Islet precursor cell (in vitro differentiated cells): ENCODE results near the gene SERINC2.

Experiments used
- DNase-seq: peaks from one replicate; pipeline ENCODE4 v3.0.0-alpha.2; 2018

Gene SERINC2

DNA sequence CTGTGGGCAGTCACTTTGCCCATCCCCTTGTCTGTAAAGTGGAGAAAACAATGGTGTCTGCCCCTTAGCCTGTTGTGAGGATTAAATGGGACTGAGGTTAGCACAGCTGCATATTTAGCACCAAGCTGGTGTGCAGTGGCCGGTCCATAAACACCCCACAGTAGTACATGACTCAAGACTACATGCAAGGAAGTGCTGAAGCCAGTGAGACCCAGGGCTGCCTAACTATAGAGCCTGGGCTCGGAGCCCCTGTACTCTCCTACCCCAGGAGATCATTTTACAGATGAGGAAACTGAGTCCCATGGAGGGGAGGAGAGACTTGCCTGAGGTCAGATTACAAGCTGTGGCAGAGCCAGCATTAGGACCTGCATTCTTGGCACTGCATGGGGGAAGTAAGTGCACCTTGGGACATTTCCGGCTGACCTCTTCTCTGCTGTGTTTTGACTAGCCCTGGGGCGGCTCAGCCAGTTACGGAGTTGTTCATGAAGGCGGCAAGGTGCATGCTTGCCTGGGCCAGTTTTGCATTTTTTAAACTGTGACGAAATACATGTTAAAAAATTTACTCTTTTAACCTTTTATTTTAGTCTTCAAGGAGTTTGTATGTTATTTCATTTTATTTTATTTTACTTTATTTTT lies 3.2 kb downstream of the SERINC2 start:
- no peak for DNase-seq

DNA sequence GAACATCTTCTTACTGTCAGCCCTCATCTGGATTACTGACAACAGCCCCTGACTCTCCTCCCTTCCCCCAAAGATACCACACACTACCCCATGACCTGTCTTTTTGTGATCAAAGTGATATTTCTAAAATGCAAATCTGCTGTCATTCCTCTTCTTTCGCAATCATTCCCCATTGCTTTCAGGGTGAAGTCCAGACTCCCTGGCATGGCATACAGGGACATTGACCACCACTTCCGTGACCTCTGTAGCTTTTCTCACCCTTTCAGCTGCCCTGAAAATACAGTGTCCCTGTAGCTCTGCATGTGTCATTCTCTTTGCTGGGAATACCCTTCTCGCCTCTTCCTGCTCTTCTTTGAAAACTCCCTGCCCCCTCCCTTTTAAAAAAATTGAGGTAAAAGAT lies 4.1 kb downstream of the SERINC2 start:
- DNase-seq, result no peak

DNA sequence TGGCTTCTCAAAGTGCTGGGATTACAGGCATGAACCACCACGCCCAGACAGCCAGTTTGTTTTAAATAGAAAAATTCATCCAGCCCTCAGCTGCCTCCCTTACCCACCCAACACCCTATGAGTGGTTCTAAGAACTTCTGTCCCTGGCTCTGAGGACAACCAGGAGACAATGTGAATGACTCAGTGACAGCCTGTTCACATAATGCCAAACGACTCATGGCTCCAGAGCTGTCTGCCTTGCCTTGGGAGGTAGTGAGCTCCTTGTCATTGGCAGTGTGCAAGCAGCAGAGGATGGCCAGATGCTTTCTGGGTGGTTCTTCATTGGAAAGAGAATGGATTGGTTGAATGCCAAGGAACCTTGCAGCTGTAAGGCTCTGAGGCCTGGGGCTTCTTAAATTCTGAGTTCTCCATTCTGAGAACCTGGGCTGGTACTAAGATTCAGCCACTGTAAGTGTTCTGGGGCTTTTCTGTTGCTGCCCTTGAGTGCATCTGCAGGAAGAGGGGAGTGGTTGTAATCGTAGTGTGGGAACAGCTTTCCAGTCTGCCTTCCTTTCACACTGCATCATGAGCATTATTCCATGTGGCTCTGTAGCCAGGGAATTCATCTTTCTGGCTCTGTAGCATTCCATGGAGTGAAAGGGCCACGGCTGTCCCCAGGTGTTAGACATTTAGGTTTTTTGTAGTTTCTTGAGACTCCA lies 5.8 kb downstream of the SERINC2 start:
- DNase-seq, result no peak

DNA sequence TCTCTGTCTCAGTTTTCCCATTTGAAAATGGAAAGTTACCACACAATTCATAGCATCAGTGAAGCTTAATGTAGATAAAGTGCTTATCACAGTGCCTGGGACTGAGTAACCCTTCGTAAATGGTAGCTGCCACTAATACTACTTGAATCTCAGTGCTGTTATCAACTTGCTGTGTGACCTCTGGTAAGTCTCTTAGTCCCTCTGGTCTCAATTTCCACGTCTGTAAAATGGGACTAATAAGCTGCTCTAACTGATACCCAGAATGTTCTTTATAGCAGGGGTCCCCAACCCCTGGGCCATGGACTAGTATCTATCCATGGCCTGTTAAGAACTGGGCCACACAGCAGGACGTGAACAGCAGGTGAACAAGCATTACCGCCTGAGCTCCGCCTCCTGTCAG lies 7.7 kb downstream of the SERINC2 start:
- no peak for DNase-seq

DNA sequence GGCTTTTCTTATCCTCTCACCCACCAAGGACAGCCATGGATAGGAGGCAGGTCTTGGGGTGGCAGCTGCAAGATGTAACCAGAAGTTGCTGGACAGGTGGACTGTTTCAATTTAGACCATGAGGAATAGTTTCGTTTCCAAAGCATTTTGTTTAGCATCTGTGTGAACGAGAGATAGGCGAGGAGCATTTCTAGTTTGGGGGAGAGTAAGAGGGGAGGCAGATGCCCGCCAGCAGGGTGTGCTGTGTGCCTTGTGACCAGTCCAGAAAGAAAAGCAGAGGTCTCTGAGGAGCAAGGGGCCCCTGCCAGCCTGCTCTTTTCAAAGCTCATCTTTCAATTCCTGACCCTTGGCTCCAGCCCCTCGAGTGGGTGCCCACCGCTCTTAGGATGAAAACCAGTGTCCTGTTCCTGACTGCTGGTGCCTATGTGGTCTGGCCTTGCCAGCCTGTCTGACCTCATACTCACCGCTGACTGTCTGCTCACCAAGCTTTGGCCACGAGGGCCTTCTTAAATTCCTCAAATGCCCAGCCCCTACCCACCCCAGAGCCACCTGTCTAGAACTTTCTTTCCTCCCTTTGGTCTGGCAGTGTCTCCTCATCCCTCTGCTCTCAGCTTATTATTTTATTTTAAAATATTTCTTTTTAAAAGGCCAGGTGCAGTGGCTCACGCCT lies 8.5 kb downstream of the SERINC2 start:
- DNase-seq, result peak; percentile 85

DNA sequence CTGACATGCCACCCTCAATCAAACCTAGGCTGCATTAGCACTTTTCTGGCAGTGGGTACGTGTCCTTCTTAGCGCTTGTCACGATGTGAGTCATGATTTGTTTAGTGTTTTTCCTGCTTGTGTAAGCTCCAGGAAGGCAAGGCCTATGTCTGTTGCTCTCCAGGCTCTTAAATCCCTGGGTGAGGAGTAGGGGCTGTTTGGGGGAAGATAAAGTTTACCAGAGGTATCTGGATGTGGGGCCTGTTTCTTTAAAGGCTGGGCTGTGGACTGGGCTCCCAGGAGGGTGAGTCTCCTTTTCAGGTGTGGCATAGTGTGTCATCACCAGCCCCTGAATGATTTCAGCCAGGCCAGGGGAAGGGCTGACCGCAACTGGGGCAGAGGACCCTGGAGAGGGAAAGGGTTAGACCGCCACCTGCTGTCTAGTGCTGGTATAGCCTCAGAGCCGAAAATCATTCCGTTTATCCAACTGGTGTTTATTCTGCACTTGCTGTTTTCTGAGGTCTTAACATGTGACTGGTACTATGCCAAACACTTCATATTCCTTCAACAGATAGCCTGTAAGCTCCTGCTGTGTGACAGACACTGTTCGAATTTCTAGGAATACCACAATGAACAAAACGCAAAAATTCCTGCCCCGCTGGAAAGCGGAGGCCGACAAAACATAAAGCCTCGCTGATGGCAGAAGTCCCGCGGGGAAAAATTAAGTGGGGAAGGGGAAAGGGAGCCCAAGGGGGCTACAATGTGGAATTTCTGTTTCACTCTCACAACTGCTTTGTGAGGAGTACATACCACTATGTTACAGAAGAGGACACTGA lies 9.7 kb downstream of the SERINC2 start:
- peak; percentile 93 for DNase-seq

DNA sequence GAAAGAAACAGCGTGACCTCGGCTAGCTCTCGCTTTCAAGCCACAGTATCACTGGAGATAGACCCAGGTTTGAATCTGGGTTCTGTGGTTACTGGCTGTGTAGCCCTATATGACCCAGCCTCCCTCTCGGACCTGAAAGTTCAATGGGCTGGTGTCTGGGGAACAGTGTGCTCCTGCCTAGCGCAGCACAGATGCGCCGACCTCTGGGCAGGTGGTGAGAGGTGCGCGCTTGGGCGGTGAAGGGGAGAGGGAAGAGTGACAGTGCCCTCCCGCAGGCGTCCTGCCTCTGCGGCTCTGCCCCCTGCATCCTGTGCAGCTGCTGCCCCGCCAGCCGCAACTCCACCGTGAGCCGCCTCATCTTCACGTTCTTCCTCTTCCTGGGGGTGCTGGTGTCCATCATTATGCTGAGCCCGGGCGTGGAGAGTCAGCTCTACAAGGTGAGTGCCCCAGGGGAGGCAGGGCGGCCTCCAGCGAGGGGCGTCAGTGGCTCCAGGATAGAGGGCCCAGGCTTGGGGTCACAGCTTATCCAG lies 10.5 kb downstream of the SERINC2 start:
- DNase-seq, result no peak

DNA sequence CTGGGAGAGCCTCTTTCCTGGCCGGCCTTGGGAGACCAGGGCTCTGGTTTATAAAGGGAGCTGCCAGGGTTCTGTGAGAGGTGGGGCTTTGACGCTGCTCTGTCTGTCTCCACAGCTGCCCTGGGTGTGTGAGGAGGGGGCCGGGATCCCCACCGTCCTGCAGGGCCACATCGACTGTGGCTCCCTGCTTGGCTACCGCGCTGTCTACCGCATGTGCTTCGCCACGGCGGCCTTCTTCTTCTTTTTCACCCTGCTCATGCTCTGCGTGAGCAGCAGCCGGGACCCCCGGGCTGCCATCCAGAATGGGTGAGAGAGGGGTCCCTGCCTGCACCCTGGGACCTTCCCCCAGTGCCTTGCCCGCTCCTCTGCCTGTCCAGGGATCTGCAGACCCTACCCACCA lies 11.6 kb downstream of the SERINC2 start:
- no peak for DNase-seq

DNA sequence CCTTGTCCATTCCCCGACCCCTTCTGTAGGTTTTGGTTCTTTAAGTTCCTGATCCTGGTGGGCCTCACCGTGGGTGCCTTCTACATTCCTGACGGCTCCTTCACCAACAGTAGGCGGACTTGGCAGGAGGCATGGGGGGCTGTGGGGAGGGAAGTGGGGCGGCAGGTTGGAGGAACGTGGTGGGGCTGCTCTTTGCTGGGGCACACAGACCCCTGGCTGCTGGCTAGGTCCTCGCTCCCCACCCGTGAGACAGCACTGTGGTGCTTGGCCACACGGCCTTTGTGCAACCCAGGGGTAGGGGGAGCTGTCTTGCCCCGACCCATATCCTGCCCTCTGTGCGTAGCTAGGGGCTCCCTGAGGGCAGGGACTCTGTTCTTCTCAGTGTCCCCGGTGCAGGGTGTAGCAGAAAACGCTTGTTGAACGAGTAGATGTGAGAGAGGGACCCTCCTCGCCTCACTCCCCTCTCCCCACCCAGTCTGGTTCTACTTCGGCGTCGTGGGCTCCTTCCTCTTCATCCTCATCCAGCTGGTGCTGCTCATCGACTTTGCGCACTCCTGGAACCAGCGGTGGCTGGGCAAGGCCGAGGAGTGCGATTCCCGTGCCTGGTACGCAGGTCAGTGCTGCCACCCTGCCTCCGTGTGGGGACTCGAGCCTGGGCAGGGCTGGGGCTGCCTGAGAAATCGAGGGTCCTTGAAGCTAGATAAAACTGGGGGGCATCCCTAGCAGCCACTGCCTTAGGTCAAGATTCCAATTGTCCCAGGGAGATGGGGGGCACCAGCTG lies 12.5 kb downstream of the SERINC2 start:
- DNase-seq, result no peak

DNA sequence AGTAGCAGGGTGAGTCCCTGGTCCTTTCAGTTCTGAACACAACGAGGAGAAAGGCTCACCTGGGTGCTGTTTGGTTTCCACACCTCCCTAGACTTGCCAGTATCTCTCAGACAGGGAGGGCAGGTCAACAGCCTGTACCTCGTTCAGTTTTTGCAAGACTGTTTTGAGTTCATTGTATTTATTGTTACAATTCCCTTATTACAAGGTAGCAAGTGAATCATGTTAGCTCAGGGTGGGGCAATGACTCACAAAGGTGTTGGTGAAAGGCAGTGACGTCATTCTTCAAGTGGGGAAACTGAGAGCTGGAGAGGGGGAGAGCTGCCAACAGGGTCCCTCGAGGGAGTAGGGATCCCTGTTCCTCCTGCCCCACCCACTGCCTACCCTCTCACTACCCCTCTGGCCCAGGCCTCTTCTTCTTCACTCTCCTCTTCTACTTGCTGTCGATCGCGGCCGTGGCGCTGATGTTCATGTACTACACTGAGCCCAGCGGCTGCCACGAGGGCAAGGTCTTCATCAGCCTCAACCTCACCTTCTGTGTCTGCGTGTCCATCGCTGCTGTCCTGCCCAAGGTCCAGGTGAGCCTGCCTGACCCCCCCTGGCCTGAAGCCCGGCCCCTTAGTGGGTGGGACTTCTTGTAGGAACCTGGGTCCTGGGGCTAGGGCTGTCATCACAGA lies 13.4 kb downstream of the SERINC2 start:
- DNase-seq, result no peak

DNA sequence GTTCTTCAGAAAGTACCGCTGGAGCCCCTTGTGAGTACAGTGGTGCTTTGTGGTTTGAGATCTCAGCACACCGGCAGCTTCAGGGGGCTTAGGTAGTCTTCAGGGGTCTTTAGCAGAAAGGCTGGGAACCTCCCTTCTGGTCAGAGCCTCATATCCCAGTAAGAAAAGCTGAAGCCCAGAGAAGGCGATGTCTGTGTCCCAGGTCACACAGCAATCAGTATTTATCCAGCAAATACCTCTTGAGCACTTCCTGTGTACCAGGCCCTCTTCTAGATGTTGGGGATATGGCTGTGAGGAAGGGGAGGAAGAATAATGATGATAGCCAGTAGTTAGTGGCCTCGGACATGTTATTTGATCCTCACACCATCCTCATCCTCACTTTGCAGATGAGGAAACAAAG lies 14.3 kb downstream of the SERINC2 start:
- DNase-seq, result no peak

DNA sequence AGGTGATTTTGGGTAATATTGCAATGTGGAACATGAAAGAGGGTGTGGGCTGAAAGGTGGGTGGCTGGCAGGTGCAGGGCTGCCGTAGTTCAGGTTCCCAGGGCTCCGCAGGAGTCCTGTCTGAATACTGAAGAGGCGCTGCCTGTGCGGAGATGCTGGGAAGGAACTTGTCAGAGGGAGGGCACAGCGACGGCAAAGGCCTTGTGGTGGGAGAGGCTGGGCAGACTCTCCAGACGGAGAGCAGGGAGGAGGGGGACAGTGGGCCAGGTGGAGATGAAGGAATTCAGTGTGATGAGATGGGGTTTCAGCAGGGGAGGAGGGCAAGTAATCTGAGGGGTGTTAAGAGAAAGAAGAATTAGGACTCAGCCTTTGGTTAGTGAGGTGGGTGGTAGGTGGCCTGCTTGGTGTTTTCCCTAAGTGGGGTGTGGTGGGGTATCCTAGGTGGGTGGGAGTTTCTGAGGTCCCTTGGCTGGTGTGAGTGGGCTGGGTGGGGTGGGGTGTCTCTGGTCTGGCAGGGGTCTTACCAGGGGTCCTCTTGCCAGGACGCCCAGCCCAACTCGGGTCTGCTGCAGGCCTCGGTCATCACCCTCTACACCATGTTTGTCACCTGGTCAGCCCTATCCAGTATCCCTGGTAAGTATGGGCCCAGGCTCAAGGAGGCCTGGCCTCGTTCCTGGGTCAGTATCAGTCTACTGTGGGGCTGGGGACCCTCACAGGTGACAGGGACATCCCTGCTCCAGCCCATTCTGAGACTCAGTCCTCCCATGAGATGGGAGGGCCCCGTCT lies 15.6 kb downstream of the SERINC2 start:
- DNase-seq, result peak; percentile 20

DNA sequence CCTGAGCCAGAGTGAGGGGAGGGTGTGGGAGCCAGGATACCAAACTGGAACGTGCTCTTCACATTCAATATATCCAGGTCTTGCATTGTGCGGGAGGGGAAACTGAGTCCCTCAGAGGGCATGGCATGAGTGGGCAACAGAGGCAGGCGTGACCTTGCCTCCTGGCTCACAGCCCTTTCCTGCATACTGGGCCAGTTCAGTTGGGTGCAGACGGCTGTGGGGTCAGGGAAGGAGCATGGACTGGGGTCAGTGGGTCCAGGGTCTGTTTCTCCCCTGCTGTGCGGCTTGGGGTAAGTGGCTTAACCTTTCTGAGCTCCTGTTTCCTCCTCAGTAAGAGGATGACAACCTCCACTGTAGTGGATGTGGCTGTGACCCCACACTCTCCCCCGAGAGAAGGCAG lies 16.6 kb downstream of the SERINC2 start:
- peak; percentile 19 for DNase-seq

DNA sequence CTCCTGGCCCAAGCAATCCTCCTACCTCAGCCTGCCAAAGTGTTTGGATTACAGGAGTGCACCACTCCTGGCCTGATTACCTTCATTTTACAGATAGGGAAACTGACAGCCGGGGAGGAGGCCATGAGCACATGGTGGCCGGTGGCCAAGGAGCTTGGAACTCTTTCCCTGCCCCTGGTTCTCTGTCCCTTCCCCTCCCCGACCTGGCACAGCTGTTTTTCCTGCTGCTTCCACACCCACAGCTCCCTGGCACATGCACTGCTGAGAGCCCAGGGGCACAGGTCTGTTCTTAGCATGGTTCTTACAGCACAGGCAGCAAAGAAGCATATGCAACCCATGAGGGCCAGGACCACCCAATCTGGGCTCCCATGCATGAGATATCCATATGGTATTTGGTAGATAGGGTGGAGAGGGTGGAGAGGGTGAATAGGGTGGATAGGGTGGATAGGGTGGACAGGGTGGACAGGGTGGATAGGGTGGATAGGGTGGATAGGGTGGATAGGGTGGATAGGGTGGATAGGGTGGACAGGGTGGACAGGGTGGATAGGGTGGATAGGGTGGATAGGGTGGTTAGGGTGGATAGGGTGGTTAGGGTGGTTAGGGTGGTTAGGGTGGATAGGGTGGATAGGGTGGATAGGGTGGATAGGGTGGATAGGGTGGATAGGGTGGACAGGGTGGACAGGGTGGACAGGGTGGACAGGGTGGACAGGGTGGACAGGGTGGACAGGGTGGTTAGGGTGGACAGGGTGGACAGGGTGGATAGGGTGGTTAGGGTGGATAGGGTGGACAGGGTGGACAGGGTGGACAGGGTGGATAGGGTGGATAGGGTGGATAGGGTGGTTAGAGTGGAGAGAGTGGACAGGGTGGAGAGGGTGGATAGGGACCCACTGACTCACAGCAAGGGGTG lies 18.6 kb downstream of the SERINC2 start:
- DNase-seq, result peak; percentile 41

DNA sequence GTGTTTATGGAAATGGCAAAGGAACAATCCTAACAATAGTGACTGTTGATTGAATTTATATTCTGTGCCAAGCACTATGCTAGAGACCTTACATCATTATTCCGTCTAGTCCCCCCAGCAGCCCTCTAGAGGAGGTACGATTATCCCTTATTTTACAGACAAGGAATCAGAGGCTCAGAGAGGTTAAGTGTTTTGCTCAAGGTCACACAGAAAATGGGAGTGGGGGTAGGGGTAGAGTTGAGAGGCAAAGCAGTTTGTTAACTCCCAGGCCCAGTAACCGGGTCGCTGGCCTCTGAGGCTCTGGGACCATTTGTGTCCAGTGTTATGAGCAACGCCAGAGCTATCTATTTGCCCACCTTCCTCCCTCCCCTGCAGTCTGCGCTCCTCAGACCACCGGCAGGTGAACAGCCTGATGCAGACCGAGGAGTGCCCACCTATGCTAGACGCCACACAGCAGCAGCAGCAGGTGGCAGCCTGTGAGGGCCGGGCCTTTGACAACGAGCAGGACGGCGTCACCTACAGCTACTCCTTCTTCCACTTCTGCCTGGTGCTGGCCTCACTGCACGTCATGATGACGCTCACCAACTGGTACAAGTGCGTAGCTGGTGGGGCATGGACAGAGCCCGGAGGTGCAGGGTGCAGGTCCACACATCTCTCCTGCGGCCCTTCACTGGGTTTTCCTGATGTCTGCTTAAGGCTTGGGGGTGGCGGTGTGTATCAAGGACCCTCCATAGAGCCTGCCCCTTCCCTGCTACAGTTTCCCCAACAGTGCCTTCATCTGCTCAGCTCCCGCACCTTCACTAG lies 19.8 kb downstream of the SERINC2 start:
- DNase-seq, result peak; percentile 52

DNA sequence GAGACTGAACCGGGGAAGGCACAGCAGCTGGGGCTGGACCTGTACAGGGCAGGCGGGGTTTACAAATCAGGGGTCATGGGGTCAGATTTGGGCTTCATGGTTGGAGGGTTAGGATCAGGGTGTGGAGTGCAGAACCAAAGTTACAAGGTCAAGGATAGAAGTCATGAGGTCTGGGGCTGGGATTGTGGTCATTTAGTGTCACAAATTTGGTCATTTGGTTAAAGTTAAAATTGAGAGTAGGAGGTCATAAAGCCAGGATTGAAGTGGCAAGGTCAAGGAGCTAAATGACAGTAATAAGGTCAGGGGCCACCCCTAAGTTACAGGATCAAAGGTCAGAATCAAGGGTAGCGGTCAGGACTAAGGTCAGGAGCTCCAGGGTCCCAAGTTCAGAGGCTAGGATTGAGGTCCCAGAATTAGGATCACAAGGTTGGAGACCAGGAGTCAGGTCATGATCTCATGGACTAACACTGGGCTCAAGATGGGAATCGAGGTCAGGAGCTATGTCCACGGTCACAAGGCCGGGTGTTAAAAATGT lies 20.4 kb downstream of the SERINC2 start:
- DNase-seq, result no peak

DNA sequence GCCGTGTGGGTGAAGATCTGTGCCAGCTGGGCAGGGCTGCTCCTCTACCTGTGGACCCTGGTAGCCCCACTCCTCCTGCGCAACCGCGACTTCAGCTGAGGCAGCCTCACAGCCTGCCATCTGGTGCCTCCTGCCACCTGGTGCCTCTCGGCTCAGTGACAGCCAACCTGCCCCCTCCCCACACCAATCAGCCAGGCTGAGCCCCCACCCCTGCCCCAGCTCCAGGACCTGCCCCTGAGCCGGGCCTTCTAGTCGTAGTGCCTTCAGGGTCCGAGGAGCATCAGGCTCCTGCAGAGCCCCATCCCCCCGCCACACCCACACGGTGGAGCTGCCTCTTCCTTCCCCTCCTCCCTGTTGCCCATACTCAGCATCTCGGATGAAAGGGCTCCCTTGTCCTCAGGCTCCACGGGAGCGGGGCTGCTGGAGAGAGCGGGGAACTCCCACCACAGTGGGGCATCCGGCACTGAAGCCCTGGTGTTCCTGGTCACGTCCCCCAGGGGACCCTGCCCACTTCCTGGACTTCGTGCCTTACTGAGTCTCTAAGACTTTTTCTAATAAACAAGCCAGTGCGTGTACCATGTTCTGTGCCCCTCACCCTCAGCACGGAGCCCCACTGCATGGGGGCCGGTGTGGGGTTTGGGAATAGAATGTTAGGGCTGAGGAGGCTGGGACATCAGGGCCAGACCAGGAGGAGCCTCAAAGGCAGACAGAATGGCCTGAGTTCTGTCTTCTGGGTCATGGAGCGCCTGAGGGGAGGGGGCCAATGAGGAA lies 21.3 kb downstream of the SERINC2 start:
- peak; percentile 57 for DNase-seq

DNA sequence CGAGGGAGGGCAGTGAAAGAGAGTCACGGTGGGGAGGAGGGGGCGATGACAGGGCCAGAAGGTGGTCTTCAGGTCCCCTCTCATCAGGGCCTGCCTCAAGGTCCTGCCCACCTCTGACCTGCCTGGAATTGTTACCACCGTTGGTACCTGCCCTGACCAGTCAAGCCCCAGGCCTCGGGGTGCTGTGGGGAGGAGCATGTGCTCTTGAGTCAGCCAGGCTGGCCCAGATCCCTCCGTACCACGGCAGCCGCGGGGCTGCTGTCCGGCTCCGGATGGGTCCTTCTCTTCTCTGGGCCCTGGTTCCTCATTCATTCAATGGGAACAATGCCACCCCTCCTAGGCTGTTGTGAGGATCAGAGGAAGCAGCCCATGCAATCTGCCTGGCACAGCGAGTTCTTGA lies 22.0 kb downstream of the SERINC2 start:
- peak; percentile 52 for DNase-seq
